ENCODE results near the gene ECT2.

Gene ECT2

GRCh38 chr3:172707030-172707429 is 43.5 kb upstream of the ECT2 start:
- DNase-seq (ENCODE audit: low read depth), result no peak
- TF ChIP-seq CTCF (IDR thresholded peaks at IDR 0.05; ENCODE audit: control insufficient read depth, extremely low read depth, insufficient read depth), result no peak
- no peak overlapping the region for H3K4me3 ChIP-seq (ENCODE audit: low read depth, low read length)

GRCh38 chr3:172707967-172708366 is 42.6 kb upstream of the ECT2 start:
- H3K4me3 ChIP-seq (ENCODE audit: low read depth, low read length), result no peak overlapping the region
- DNase-seq (ENCODE audit: low read depth), result no peak
- no peak for TF ChIP-seq CTCF (IDR thresholded peaks at IDR 0.05; ENCODE audit: control insufficient read depth, extremely low read depth, insufficient read depth)

GRCh38 chr3:172708921-172709773 is 41.4 kb upstream of the ECT2 start:
- no peak for TF ChIP-seq CTCF (IDR thresholded peaks at IDR 0.05; ENCODE audit: control insufficient read depth, extremely low read depth, insufficient read depth)
- DNase-seq (ENCODE audit: low read depth), result no peak
- H3K4me3 ChIP-seq (ENCODE audit: low read depth, low read length), result no peak overlapping the region

- no peak for DNase-seq (ENCODE audit: low read depth)
- H3K4me3 ChIP-seq (ENCODE audit: low read depth, low read length), result peak overlapping the region; percentile 71
- TF ChIP-seq CTCF (IDR thresholded peaks at IDR 0.05; ENCODE audit: control insufficient read depth, extremely low read depth, insufficient read depth), result no peak
Measured at GRCh38 chr3:172709774-172710663, 40.5 kb upstream of the ECT2 start.

- H3K4me3 ChIP-seq (ENCODE audit: low read depth, low read length), result peak within 1 kb of the TSS; percentile 71
- peak; percentile 98 for TF ChIP-seq CTCF (IDR thresholded peaks at IDR 0.05; ENCODE audit: control insufficient read depth, extremely low read depth, insufficient read depth)
- DNase-seq (ENCODE audit: low read depth), result peak; percentile 86
Measured at GRCh38 chr3:172710664-172711453, 39.7 kb upstream of the ECT2 start, which contains the start of gene NCEH1. Gene NCEH1 (minus strand): TSS chr3:172711067. CDS start chr3:172710984, 83 bp downstream.

- H3K4me3 ChIP-seq (ENCODE audit: low read depth, low read length), result peak overlapping the region; percentile 71
- TF ChIP-seq CTCF (IDR thresholded peaks at IDR 0.05; ENCODE audit: control insufficient read depth, extremely low read depth, insufficient read depth), result no peak
- no peak for DNase-seq (ENCODE audit: low read depth)
Measured at GRCh38 chr3:172711454-172711795, 39.1 kb upstream of the ECT2 start.

Data from LNCaP clone FGC (cell line).